Breast epithelium (tissue), 3 donors: ENCODE data around the gene SLC1A5.

ENCODE experiments used
- CTCF ChIP-seq, 3 donors: fragments of 450-650 bp; IDR thresholded peaks; one replicate each; pipeline ENCODE4 v1.5.1; 2016 to 2017; ENCODE audit warnings: antibody characterized with exemption in 3 of 3, mild to moderate bottlenecking in 3 of 3, moderate library complexity in 3 of 3
- POLR2A ChIP-seq: fragments of 450-650 bp; IDR thresholded peaks from one replicate; pipeline ENCODE4 v1.6.1; 2016; ENCODE audit warnings: antibody characterized with exemption, mild to moderate bottlenecking, moderate library complexity
- POLR2AphosphoS5 ChIP-seq, 3 donors: sonication (generic); formaldehyde crosslinking; IDR thresholded peaks; one replicate each; pipeline ENCODE4 v1.6.1; 2017; ENCODE audit warnings: antibody characterized with exemption in 3 of 3

GRCh38 chr19:46726551-46726950 lies 61.8 kb downstream of the SLC1A5 start:
- TF ChIP-seq CTCF (IDR thresholded peaks at IDR 0.05) (no peak), POLR2AphosphoS5 (IDR thresholded peaks at IDR 0.05) (no peak), POLR2A (no peak)
